GM21825 (cell line): ENCODE results near the gene GPR137B.

Experiments used
- ATAC-seq: cut with Tn5 transposase; IDR thresholded peaks from one replicate; pipeline ENCODE4 v1.9.1; 2021; ENCODE audit warnings: mild to moderate bottlenecking, moderate library complexity; ENCODE audit not compliant: unreplicated experiment

Gene GPR137B

DNA sequence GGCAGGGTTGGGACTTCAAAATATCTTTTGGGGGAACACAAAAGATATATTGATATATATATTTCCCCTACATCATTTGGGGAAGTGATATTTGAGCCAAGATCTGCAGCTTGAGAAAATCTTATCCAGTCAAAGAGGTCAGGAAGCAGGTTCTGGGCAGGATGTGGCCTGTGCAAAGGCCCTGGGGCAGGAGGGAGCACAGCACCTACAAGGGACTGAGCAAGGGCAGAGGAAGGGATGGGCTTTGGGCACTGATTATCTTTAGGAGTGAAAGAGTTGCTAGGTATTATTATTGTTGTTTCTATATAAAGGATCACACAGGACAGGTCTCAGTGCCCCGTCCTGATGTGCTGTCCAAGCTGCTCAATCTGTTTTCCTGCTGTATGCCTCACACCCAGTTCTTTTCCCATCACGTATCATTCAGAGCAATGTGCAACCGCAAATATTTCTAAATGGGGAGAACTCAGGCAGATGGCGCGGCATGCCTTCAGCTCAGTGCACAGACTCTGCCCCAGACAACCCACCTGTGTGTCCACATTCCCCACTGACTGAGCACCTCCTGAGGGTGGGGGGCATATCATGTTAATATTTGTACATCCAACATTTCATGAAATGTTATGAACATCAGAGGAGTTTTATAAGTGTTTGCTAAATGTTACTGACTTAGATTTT, 28.1 kb upstream of the GPR137B start:
- ATAC-seq = no peak

DNA sequence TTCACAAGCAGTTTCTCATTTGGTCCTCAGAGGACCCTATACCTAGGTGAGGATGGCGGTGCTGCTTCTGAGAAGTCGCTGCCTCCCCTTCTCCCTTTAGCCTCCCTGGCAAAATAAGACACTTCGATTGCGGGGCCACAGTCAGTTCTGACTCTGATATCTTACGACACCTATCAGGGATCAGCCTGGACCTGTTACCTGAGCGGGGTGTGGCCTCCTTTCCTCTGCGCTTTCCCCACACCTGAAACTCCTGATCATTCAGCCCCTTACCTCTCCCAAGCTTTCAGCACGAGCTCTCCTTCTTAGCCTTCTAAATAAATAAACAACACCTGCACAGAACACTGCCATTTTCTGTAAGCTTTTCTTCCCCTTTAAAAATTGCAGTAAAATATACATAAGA, 24.6 kb upstream of the GPR137B start:
- no peak for ATAC-seq

DNA sequence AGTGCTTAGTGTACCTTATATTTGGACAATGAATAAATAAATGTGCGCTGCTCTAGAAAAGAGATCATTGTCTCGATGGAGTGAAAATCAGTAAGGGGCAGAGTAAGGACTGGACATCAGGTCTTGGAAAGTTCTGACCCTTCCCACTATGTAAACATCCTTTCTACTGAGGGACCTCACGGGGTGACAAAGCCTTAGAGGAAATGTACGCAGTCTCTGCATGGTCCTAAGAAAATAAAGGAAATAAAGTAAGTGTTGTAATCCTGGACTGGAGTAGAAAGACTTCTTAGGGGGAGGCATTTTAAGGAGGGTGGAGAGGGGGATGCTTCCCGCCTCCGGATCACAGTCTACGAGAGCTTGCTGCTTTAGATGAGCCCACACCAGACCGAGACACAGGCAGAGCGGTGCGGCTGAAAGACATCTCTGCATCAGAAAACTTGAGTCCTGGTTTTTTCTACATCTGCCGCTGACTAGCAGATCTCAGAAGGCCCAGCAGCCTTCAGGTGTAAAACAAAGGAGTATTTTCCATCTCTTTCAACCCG, 22.3 kb upstream of the GPR137B start:
- ATAC-seq = no peak

DNA sequence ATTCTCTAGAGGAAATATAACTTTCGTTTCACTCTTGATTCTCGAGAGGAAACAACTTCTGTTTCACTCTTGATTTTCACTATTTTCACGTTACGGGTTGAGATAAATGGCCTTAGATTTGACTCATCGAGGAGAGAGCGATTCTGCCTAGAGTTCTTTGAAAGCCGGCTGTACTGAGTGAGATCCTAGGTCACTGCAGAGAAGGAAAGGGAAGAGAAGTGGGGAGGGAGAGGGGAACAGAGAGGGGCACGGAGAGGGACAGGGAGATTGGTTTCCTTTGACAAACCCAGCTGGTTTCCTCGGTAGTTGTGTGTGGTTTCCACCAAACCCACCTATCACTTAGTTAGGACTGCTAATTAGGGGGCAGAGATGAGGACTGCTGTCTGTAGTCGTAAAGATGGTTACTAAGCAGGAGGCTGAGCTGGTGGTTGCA, 21.6 kb upstream of the GPR137B start:
- ATAC-seq = no peak

DNA sequence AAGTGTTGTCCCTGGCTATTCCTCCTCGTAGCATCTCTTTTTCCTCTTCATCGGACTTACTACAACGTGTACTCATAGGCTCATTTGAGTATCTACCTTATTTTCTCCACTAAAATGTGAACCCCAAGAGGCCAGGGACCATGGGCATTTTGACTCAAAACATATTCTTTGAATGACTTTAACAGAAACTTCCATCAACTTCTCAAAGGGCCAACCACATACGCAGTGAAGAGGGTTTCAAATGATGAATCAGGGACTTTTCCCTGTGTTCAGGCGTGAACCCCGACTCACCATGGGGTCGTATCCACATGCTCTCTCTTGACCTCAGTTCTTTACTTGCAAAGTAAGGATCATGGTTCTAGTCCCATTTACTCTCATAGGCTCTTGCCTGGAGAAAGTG, 20.2 kb upstream of the GPR137B start:
- ATAC-seq = peak; percentile 42

DNA sequence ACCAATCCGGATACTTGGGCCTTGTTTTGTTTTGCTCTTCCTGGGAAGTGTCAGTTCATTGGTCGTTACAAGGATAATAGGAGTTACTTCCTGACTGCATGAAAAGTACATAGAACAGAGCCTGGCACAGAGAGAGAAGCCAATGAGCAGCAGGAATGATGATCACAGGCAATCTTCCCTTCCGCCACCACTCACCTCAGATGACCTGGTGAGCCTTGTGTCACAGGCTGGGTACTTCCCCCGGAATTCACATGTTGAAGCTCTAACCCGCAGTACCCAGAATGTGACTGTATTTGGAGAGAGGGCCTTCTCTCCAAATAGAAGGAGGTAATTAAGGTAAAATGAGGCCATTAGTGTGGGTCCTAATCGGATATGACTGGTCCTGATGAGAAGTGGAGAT, 18.8 kb upstream of the GPR137B start:
- no peak for ATAC-seq

DNA sequence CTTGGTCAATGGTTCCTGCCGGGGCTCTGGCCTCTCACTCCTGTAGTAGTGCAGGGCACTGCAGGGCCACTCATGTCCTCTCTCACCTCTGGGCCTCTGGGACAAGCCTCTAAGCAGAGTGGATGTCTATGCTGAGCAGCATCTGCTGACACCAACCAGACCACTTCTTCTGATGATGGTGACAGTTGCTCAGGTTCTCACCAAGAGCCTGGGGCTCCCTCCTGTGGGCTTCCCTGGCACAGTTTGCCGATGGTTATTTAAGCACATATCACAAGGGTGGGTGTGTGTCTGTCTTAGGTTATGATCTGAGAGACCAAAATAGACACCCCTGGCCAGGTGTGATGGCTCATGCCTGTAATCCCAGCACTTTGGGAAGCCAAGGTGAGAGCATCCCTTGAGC, 17.4 kb upstream of the GPR137B start:
- ATAC-seq = no peak

DNA sequence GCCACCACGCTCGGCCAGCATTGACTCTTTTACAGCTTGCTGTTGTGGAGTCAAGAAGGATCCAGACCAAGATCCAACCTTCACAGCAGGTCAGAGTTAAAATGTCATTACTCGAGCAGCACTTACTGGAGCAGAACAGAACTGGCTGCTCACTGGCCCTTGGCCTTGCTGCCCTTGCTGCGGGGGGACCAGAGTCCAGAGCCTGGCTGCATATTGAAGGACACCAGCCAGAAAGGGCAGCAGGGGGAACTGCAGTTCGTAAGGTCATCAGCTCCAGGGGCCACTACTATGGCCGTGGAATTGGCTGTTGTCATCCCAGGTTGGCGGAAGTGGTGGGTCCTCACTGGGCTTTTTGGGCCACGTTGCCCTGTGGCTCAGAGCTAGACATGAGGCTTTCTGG, 15.3 kb upstream of the GPR137B start:
- no peak for ATAC-seq

DNA sequence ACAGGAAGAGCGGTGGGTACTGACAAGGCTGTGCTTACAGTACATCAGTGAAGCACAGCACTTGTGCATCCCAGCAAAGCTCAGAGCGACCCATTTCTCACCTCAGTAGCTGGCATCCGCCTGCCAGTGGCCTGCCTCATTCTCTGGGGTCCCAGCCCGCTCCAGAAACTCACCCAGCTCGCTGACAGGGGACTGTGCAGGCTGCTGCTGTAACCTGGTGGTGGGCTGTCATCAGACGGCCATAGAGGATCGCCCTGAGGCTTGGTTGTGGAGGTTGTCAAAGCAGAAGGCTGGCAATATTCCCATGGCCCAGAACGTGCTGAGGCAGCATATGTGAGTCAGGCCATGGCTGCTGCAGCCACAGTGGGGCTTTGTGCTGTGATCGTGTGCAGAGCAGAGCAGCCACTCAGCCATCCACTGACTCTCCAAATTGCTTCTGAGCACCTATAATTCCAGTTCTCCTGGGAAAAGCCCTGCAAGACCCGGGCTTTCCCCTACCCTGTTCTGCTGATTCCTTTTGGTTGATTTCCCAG, 13.6 kb upstream of the GPR137B start:
- no peak for ATAC-seq

DNA sequence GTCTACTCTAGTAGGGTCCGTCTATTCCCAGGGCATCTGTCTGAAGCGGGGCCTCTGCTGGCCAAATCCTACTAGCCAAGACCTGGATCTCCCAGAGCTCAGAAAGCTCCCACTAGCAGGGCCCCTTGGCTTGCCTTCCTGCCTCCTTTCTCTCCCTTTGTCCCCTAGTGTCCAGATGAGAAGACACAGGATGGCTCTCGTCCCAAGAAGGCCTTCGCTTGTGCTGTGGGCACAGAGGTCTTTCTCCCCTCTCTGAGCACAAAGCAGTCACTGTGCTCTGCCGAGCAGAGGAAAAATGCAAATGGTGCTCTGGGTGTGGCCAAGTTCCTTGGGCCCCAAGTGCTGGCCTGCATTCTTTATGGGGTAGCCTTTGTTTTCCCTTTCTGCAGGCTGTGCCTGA, 13.0 kb upstream of the GPR137B start:
- ATAC-seq = no peak

DNA sequence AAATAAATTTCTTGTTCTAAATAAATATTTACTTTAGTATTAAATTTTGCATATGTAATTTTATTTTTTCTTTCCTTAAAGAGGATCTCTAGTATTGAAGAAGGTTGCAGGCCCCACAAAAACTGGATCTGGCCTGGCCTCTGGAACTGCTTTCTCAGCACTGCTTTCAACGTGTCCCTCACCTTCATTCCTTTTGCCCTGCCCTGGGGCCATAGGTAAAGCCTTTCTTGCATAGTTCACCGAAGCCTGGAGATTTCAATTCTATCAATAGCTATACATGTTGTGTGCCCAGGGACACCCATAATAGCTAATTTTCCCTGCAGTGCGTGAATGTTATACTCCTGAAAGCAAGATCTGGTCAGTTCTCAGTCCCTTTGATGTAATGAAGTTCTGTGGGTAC, 12.0 kb upstream of the GPR137B start:
- no peak for ATAC-seq

DNA sequence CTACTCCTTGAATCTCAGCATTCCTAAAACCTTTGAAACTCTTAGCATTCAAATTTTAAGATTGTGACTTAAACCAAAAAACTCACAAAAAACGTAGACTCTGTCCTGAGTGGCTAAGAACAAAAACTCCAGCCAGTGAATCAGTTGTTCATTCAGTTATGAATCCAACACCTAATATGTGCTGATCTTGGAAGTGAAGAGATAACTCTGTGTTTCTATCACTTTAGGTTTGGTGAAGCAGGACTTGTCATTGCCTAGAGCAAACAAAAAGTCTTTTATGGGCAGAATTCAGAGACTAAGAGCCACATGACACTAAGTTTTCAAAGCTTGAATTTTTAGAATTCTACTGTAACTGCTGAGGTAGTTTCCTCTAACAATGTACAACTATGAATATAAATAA, 10.4 kb upstream of the GPR137B start:
- no peak for ATAC-seq

DNA sequence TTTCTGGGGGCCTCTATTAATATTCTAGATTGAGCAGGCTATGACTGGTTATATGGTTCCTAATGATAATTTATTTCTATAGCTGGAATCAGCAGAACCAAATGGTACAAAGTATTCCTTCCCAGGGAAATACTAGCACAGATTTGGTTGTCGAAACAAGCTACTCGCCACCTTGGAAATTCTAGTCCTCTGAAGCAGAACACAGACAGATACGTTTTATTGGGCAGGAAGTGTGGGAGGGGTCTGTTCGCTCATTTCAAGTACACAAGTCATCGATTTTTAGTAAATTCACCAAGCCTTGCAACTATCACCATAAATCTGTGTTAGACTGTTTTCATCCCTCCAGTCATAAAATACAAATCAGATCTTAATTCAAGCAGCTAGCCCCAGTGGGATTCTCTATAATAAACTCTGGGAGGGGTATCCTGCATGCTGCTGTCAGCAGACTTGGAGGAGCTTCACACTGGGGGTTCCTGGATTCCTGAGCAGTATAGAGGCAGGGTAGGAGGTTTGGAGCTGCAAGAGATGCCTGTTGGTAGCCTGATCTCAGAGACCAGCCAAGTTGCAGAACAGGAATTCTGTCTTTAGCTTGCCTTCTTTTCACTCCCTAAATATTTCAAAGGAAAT, 9.8 kb upstream of the GPR137B start:
- no peak for ATAC-seq

DNA sequence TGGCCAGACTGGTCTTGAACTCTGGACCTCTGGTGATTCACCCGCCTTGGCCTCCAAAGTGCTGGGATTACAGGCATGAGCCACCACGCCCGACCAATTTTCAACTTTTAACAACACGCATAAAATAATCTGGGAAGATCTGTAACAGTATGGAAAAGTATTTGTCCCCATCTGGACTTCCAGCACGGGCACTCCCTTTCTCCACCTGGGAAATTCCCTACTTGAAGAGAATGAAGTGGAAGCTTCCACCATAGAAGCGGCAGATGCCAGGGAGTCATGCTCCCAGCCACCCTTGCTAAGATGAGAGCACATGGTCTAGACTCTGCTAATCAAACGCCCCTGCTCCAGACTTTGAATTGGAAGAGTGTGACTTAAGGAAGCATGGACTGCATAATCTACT, 9.0 kb upstream of the GPR137B start:
- ATAC-seq = no peak

DNA sequence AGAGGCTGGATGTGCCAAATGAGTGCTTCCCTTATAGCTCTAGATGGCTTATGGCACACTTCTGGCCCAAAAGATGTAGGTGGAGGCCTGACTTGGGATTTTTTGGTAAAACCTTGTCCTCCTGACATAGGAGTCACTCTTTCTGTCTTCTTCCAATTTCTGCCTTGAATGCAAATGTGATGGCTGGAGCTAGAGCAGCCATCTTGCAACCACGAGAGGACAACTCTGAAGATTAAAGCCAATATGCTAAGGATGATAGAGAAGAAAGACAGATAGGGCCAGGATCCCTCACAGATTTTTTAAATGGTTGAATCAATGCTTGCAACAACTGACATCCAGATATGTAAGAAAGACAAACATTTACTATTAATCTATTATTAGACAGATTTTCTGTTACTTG, 8.5 kb upstream of the GPR137B start:
- no peak for ATAC-seq

DNA sequence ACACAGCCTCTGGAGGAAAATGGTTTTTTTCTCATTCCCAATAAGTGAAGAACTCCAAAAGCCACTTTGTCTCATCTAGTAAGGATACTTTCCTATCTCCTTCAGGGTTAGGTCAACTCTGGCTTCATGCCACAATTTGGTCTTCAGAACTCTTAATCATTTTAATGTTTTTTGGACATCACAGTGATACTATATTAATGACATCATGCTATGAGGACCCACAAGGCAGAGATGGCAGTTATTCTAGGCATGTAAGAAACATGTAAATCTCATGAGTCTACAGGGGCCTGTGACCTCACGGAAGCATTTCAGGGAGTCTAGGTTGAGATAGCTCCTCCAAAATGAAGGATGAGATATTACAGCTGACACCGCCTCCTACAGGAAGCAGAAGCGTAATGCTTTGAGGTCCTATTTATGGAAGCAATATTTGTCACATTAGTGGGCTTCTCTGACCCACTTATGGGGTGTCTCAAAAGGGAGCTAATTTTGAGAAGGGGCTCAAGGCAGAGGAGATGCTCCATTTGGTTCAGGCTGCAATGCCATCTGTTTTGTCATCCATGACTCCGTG, 5.0 kb upstream of the GPR137B start:
- no peak for ATAC-seq

DNA sequence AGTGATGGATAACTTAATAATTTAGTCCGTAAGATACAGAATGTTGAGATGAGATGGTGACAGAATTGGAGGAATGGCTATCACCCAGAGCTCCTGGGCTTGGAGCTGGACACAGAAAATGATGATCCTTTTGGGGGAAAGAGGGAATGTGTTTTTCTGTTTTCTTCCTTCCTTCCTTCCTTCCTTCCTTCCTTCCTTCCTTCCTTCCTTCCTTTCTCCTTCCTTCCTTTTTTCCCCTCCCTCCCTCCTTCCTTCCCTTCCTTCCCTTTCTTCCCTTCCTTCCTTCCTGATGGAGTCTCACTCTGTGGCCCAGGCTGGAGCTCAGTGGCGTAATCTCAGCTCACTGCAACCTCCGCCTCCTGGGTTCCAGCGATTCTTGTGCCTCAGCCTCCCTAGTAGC, 2.8 kb upstream of the GPR137B start:
- ATAC-seq = no peak

DNA sequence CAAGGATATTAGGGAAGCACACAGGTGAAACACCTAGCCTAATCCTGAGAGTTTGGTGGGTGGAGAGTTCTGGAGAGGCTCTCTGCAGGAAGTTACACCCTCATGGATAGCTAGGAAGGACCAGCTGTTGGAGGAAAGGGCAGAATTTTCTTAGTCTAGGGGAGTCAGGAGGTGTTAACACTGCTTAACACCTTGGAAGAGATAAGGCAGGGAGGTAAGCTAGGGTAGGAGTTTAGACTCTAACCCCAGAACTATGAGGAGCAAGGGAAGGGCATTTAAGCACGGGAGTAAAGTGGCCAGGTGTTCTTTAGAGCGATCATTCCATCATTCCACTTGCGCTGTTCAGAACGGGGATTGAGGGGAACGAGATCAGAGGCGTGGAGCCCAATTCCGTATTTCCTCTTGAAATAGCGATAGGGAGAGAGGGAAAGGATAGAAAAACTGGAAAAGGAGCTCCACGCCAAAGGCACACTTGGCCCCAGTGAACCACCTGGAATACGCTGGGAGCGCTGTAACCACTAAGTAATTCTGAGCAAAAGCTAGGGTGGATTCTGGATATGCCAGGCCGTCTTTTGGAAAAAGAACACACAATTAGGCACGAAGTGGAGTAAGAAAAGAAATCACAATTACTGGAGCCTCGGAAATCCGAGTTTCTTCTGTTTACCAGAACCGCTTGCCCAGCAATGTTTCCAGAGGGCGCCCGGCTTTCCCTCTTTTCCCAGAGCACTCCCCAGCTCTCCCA, 1.5 kb upstream of the GPR137B start:
- no peak for ATAC-seq

DNA sequence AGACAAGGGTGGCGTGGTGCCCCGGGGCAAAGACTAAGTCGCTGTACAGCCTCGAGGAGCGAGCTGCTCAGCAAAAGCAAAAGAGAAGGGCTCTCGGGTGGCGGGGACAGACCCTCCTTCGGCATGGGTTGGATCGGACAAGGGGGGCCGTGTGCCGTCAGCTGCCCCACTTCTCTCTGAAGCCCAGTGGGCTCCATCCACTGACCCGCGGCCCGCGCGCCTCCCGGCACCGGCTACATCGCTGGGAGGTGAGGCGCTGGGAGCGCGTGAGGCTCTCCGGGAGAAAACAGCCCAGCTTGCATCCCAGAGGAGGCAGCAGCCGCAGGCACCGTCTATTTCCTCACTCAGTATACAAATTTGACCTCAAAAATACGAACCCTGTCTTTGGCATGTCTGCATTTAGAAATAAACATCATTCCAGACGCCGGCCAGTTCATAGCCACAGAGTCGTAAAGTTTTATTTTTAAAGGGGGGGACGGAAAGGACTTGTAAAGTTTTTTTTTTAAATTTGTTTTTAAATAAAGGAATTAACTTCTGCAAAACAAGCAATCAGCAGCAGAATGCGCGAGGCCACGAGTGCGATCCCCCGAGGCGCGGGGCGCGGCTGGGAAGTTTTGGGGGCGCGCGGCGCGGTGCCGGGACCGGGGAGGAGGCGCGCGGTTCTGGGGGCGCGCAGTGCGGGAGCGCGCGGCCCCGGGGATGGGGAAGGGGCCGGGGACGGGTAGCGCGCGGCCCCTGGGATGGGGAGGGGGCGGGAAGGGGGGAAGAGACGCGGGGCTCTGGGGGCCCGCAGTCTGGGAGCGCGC, 689 bp upstream of the GPR137B start:
- peak; percentile 21 for ATAC-seq

DNA sequence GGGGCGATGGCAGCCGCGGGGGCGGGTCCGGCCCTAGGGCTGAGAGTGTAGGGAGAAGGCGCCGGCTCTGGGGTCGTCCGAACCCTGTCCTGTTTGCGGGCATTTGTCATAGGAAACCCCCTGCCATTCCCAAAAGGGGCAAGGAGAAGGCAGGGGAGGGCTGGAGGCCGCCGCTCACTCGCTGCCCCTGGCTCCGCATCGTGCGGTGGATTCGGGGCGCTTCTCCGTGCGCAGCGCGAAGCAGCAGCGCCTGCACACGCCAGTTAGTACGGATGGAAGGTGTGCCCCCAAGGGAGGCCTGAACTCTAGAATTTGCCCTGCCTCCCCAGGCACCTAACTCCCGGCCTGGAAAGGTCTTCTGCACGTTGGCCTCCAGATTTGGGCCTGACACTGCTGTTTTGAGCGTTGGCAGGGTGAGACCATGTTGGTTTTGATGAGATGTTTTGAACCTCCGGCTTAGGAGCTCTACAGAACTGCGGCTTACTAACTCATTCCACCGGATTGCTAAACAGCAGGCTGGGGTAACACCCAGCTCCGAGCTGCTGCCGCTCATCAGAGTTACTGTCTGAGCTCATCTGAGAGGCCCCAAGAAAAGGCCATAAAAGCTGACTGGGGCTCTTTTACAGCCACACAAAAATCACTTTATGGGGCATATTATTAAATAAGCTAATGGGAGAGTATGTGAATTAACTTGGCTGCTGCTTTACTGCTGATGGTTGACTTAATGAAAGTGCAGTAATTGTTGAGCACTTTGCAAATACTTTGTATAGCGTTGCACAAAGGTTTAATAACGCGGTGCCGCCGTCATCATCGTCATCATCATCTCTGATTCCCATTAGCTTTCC, 987 bp downstream of the GPR137B start:
- peak; percentile 25 for ATAC-seq
